GM18502 (cell line): ENCODE measurements around the gene IGF1R.
A peak's percentile ranks its signal among the peaks of the same experiment; 100 is the strongest.

Experiments used
- ATAC-seq: cut with Tn5 transposase; IDR thresholded peaks from one replicate; pipeline ENCODE4 v1.9.1; 2021; ENCODE audit warnings: mild to moderate bottlenecking; ENCODE audit not compliant: unreplicated experiment, poor library complexity

The IGF1R gene

GRCh38 chr15:98647026-98647773 is 1.1 kb upstream of the IGF1R start:
- ATAC-seq, result peak; percentile 52

DNA sequence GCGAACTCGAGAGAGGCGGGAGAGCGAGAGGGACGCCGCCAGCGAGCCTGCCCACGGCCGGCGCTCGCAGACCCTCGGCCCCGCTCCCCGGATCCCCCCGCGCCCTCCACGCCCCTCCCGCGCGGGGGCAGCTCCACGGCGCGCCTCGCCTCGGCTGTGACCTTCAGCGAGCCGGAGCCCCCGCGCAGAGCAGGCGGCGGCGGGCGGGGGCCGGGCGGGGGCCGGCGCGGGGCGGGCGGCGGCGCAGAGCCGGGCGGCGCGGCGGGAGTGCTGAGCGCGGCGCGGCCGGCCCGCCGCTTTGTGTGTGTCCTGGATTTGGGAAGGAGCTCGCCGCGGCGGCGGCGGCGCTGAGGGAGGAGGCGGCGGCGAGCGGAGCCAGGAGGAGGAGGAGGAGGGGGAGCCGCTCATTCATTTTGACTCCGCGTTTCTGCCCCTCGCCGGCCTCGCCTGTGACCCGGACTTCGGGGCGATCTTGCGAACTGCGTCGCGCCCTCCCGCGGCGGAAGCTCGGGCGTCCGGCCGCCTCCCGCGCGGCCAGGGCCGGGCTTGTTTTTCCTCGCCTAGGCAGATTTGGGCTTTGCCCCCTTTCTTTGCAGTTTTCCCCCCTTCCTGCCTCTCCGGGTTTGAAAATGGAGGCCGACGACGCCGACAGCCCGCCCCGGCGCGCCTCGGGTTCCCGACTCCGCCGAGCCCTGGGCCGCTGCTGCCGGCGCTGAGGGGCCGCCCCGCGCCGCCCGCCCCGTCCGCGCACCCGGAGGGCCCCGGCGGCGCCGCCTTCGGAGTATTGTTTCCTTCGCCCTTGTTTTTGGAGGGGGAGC is 524 bp downstream of the IGF1R start:
- ATAC-seq, result peak; percentile 31

DNA sequence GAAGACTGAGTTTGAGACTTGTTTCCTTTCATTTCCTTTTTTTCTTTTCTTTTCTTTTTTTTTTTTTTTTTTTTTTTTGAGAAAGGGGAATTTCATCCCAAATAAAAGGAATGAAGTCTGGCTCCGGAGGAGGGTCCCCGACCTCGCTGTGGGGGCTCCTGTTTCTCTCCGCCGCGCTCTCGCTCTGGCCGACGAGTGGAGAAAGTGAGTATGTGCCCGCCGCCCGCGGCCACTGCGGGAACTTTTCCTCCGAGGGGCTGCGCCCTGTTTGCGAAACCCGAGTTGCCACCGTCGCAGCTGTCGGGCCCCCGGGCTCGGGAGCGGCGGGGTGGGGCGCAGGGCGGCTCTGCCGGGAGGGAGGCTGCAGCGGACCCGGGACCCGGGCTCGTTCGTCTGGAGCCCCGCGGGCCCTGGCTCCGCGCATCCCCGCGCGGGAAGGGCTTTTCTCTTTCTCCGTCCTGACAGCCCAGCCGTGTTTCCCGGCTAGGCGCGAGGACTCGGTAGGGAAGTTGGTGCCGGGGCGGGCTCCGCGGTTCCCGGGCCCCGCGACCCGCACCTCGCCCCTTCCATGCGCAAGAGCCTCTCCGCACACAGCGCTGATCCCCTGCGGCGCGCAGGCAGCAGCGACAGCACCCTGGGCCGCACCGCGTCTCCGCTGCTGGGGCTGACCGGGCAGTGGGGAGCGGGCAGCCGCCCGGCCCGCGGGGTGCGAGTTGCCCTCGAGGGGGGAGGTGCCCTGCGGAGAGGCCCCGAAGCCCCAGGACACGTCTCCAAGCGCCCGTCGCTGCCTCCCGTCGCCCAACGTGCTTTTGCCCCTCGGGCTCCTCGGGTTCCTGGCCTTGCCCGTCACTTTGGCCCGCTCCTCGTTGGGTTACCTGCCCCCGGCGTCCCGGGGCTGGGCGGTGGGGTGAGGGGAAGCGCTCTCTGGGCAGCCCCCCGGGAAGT is 1.4 kb downstream of the IGF1R start:
- ATAC-seq, result no peak

GRCh38 chr15:98650417-98651035 is 2.2 kb downstream of the IGF1R start:
- ATAC-seq, result no peak

DNA sequence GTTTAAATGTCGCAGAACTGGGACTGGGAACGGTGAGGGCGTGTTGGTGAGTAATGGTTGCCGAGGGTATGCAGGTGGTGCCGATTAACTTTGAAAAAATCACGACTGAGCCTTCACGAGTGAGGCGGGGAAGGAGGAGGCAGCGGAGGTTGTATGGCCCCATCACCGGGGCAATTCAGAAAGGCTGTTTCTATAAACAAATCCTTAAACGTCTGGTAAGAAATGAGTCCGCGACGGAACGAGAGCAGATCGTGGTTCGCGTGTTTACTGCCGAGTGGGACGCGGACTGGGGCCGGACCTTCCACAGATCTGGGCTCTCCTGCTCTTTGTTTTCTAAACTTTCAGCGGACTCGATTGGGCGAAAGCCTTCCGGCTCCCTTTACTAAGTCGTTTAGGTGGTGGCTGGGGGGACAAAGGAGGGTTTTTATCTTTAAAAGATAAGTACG is 2.7 kb downstream of the IGF1R start:
- ATAC-seq, result no peak

DNA sequence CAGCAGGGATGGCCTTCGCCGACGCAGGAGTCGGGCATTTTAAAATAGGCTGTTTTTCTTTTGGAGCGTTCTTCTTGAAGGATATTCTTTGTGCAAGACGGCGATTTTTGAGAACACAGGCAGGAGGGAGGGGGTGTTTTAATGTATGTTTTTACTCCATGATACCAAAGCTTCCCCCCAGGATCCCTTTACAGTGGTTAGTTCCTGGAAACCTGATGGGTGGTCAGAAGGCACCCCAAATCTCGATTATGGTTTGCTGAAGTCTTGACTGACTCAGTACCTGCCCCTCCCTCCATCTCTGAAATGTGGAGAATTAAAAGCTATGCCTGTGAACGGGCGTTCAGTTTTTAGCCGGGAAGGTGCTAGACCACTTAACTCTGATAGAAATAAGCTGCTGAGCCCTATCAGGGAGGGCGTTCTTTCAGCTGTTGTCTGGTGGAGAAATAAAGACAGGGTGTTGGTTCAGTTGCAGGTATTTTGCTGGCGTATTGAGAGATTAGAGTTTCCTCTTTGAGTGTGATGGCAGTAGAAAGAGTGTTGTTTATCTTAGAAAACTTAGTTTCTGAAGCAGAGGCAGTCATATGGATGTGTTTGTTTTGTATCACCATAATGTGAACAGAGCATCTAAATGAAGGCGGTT is 3.4 kb downstream of the IGF1R start:
- ATAC-seq, result no peak

DNA sequence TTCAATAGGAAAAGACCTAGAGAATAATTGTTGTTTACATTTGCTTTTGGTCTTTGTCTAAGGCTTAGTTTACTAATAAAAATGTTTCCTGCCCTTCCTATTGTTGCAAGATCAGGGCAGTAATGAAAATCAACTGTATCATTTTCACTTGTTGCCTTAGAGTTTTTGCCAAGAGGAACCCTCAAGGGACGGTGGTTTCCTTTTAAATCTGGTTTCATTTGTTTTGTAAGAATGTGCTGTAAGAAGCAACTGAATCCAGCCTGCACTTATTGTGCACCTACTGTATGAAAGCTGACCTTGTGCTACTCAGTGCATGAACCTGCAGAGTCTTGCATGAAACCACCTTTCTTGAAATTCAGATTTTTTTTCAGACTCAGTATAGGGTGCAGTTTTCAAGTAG is 5.3 kb downstream of the IGF1R start:
- no peak for ATAC-seq

DNA sequence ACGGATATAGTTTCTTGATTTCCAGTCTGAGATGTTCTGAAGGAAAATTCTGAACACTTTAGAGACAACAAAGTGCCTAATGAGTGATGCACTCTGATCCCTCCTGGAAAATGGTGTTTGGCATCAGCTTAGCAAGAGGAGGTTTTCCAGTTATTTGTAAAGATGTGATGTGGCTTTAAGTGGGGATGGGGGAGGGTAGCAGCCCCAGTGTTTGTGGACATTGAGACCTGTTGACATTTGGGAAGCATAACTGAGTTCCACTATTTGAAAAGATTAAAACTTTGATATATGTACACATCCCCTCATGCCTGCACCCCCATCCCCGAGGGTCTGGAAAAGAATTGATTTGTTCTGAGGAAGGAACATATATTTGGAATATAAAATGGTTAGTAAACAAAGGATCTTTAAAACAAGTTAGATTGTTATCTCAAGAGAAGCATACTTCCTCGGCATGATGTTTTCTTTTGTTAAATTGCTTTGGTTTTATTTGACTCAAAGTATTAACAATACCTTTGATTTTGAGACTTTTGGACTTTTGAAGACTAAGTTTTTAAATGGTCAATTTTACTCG is 6.5 kb downstream of the IGF1R start:
- no peak for ATAC-seq

DNA sequence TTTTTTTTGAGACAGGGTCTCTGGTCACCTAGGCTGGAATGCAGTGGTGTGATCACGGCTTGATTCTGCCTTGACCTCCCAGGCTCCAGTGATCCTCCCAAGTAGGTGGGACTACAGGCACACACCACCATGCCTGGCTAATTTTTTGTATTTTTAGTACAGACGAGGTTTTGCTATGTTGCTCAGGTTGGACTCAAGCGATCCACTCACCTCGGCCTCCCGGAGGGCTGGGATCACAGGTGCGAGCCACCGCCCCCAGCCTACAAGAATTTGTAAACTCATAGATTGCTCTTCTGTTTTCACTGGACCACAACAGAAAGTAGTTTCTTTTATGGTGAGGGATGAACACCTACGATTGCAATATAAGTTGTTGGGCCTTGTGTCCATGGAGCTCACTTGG is 7.4 kb downstream of the IGF1R start:
- ATAC-seq, result no peak

DNA sequence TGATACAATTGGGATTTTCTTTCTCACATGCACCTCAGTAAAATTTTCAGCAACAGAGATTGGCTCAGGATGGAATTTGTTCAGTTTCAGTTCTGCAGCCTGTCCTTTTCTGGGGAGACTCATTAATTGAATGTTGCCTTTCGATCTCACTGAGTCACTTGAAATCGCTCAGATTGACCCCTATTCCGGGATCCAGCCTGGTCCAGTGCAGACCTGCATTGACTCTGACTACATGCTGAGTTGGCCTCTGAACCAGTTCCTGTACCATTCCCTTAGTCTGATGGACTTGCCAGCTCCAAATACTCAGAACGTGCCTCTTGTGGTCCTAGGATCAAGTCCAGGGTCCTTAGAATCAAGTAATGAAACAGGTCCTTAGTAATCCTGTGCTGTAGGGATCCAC is 9.4 kb downstream of the IGF1R start:
- no peak for ATAC-seq

- ATAC-seq, result peak; percentile 93
These were observed 10.7 kb downstream of the IGF1R start for GRCh38 chr15:98658831-98659699.

DNA sequence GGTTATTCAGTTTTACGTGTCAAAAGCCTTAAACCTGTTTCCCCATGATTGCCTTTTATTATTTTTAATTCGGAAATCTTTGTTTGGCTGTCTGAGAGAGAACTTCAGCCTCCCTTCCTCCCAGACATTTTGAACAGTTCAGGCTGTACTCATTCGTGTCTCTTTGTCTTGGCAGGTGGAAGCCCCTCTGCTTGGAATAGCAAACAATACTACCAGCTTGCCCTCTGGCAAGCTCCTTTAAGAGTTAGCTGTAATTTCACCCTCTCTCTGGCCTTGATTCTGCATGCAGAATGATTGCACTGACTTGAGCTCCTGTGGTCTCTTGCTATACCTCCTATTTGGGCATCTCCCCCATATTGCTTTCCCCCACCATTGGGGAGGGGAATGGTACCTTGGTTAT is 11.7 kb downstream of the IGF1R start:
- ATAC-seq, result no peak

GRCh38 chr15:98663045-98663444 is 14.7 kb downstream of the IGF1R start:
- ATAC-seq, result no peak

GRCh38 chr15:98663606-98664005 is 15.3 kb downstream of the IGF1R start:
- no peak for ATAC-seq

GRCh38 chr15:98666441-98666840 is 18.1 kb downstream of the IGF1R start:
- no peak for ATAC-seq

GRCh38 chr15:98666841-98667240 is 18.5 kb downstream of the IGF1R start:
- ATAC-seq, result no peak

- ATAC-seq, result no peak
These were observed 19.3 kb downstream of the IGF1R start for GRCh38 chr15:98667521-98668179.
